ENCODE measurements around the gene ERBB2. TPM values are rescaled to one million over a fixed set of nuclear protein-coding genes. Genes with fewer than 3 reads are reported as not detected.
"Not testable (repeated sequence)": the region's sequence is repeated elsewhere in the genome, so short reads cannot be mapped to it uniquely, and the experiment has no call there.

Gene ERBB2
- total RNA-seq, 1 experiment from 2014 or later = 39.8 TPM

DNA sequence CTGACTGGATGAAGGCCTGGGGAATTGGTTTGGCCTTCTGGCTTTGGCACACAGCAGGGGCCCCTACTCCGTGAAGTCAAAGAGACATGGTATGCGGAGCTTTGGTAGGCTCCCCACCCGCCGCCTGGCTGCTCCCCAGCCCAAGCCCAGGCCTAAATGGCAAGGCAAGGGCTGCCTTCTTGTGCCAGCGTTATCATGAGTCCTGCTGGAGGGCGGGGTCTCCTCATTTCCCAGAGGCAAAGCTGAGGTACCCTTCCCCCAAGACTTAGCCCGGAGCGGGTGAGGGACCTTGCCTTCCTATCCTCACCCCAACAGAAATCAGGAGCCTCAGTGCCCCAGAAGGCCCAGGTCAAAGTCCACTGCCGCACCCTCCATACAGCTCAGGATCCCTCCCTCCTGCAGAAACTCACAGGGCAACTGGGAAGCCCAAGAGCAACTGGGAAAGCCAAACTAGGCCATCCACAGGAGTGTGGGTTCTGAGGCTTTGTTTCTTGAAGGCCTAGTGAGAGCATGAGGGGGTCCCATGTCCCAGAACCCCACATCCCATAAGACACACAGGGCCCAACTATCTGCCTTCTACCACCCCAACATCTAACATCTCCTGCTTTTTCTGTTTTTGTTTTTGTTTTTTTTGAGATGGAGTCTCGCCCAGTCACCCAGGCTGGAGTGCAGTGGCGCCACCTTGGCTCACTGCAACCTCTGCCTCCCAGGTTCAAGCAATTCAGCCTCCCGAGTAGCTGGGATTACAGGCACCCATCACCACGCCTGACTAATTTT, 21.3 kb upstream of the ERBB2 start:
- no peak for DNase-seq (ENCODE audit: low read depth)

GRCh38 chr17:39679521-39680192, 20.2 kb upstream of the ERBB2 start:
- no peak for DNase-seq (ENCODE audit: low read depth)

GRCh38 chr17:39683295-39683939, 16.4 kb upstream of the ERBB2 start:
- DNase-seq (ENCODE audit: low read depth) = no peak

- no peak for DNase-seq (ENCODE audit: low read depth)
Measured at GRCh38 chr17:39684369-39685192, 15.3 kb upstream of the ERBB2 start.

DNA sequence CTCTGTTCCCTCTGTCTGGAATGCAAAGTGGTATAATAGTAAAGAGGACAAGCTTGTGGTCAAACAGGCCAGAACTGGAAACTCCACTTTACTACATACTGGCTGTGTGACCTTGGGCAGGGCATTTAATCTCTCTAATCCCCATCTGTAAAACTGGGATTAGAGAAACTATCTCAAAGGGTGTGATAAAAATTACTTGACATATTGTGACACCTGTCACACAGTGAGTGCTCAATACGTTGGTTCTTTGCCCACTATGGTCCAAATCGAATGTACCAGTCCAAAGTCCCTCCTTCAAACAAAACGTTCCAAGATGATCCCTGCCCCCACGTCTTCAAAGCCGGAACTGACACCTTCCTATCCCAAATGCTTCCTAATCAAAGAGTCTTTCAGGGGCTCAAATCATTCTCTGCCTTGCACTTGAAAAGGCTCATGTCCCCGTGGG, 12.7 kb upstream of the ERBB2 start:
- DNase-seq (ENCODE audit: low read depth) = no peak

DNA sequence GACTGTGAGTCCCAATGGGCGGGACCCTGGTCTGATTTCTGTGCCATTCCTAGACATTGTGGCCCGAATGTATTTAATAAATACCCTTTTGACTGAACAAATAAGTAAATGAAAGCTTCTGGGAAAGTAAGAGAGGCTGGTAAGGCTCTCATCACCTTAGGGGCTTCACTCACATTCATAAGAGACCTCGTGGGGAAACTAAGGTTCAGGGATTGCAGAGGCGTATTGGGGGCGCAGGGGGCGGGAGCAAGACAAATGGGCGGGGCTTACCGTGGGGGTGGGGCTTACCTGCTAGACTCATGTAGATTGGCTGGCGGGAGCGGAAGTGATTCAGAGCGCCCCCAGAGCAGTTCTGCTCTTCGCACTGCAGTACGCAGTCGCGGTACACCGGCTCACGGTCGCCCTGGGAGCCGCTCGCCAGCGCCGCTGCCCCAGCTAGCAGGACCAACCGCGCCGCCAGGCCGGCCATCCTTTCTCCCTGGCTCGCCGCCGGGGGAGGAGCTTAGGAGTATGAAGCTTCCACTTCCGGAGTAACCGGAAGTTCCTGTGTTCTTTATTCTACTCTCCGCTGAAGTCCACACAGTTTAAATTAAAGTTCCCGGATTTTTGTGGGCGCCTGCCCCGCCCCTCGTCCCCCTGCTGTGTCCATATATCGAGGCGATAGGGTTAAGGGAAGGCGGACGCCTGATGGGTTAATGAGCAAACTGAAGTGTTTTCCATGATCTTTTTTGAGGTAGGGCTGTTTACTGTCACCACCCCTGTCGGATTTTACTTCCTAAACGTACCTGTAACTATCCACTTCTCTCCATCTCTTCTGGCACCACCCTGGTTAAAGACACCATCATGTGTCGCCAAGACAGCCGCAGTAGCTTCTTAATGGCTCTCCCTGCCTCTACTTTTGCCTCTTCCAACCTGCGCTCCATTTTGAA, 12.1 kb upstream of the ERBB2 start, which contains the start of gene PGAP3:
Gene PGAP3 (minus strand): TSS at position 512 of the 929 bp plus-strand sequence. CDS start 43 bp downstream, at position 469.
- DNase-seq (ENCODE audit: low read depth) = peak; percentile 92

DNA sequence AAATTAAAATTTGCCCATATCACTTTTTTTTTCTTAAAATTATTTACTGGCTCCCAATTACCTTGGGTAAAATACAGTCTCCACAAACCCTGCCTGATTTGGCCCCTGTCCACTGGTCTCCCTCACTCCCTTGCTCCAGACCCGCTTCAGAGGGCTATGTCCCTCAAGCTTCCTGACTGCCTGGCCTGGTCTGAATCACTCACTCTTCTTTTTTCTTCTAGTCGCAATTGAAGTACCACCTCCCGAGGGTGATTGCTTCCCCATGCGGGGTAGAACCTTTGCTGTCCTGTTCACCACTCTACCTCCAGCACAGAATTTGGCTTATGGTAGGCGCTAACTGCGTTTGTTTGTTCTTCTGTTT, 11.4 kb upstream of the ERBB2 start:
- DNase-seq (ENCODE audit: low read depth) = no peak

DNA sequence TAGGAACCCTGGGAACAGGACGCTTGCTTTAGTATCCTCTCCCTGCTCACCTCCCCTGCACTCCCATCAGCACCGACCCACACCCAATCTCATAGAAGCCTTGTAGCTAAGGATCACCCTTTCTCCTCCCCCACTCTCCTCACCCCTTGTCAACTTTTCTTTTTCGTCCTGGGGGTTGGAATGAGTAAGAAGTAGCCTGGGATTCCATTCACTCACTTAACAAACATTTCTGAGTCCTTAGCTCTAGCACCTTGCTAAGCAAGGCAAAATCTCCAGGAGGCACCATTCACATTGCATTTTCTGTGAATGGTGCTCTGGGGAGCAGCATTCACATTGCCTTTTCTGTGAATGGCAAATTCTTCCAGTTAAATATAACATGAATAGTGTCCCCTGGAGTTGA, 10.9 kb upstream of the ERBB2 start:
- DNase-seq (ENCODE audit: low read depth) = no peak

GRCh38 chr17:39694593-39694992, 5.3 kb upstream of the ERBB2 start:
- DNase-seq (ENCODE audit: low read depth) = no peak

DNA sequence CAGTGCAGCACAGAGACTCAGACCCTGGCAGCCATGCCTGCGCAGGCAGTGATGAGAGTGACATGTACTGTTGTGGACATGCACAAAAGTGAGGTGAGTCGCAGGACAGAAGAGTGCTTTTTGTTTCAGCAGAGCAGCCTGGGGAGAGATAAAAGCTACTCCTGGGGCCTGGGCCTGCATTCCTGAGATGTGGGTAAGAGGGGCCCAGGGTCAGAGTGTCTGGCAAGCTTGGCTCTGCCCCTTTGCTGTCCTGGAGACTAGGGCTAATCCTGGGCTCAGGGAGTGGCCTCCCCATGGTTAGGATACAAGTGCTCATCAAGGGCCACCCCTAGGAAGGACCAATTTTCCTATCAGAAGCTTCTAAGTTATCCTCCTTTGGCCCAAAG, 4.8 kb upstream of the ERBB2 start:
- DNase-seq (ENCODE audit: low read depth) = no peak

DNA sequence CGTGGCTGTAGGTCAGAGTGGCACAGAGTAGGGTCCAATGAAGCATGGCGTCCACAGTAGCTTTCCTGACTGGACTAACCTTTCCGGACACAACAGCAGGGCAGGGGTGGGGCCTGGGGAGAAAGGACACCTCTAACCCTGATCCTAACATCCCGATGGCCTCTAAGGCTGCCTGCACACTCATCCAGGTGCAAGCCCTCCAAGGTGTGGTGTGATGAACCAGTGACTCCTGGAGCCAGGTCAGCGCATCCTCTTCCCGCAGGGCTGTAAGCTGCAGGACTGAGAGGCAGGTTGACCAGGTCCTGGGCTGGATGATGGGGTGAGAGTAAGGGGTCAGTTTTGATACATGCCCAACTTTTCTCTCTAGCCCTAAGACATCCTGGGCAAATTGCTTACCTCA, 3.1 kb upstream of the ERBB2 start:
- DNase-seq (ENCODE audit: low read depth) = no peak

- no peak for DNase-seq (ENCODE audit: low read depth)
Measured at GRCh38 chr17:39697961-39698360, 1.9 kb upstream of the ERBB2 start.

DNA sequence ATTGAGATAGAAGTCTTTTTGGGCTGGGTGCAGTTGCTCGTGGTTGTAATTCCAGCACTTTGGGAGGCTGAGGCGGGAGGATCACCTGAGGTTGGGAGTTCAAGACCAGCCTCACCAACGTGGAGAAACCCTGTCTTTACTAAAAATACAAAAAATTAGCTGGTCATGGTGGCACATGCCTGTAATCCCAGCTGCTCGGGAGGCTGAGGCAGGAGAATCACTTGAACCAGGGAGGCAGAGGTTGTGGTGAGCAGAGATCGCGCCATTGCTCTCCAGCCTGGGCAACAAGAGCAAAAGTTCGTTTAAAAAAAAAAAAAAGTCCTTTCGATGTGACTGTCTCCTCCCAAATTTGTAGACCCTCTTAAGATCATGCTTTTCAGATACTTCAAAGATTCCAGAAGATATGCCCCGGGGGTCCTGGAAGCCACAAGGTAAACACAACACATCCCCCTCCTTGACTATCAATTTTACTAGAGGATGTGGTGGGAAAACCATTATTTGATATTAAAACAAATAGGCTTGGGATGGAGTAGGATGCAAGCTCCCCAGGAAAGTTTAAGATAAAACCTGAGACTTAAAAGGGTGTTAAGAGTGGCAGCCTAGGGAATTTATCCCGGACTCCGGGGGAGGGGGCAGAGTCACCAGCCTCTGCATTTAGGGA, 577 bp upstream of the ERBB2 start:
- not testable (repeated sequence) for DNase-seq (ENCODE audit: low read depth)

- peak; percentile 19 for DNase-seq (ENCODE audit: low read depth)
Measured at GRCh38 chr17:39700148-39700987, 504 bp downstream of the ERBB2 start.

GRCh38 chr17:39701012-39701783, 1.3 kb downstream of the ERBB2 start:
- DNase-seq (ENCODE audit: low read depth) = no peak

DNA sequence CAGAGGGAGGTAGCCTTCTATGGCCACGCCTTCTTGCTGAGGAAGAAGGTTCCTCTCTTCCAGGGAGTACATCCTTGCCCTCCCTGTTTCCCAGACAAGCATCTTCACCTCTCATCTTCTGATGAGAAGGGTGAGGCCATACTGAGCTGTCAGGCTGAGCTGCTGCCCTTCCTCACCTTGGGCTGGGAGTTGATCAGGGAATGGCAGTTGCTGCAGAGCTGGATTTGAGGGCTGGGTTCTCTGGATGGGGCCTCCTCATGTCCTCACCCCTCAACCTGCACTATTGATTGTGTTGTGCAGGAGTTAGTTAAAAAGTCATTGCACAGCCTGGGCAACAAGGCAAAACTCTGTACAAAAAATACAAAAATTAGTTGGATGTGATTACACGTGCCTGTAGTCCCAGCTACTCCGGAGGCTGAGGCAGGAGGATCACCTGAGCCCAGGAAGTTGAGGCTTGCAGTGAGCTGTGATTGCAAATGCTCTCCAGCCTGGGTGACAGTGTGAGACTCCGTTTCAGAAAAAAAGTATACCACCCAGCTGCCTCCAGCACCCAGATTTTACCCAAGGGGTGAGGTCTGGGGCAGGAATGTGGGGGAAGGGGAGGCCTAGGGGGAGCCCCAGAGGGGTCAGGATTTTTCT, 2.0 kb downstream of the ERBB2 start:
- no peak for DNase-seq (ENCODE audit: low read depth)
